NCI-H2196 (cell line): ENCODE results near the gene TMEM86B.
"Not testable (repeated sequence)": the region's sequence is repeated elsewhere in the genome, so short reads cannot be mapped to it uniquely, and the experiment has no call there.

Experiments
- DNase-seq: peaks from one replicate; lab custom pipeline; 2025; ENCODE audit not compliant: unreplicated experiment; lab: John Stamatoyannopoulos, UW

Gene TMEM86B

GRCh38 chr19:55242517-55242916 lies 14.0 kb upstream of the TMEM86B start:
- no peak for DNase-seq

- no peak for DNase-seq
Measured at GRCh38 chr19:55241935-55242464, 13.4 kb upstream of the TMEM86B start.

- DNase-seq, result no peak
Measured at GRCh38 chr19:55241143-55241934, 12.8 kb upstream of the TMEM86B start.

- no peak for DNase-seq
Measured at GRCh38 chr19:55240713-55241020, 12.1 kb upstream of the TMEM86B start.

GRCh38 chr19:55239004-55239403 lies 10.4 kb upstream of the TMEM86B start:
- DNase-seq, result no peak

- DNase-seq, result no peak
Measured at GRCh38 chr19:55238030-55238429, 9.5 kb upstream of the TMEM86B start.

GRCh38 chr19:55232986-55233385 lies 4.4 kb upstream of the TMEM86B start:
- DNase-seq, result no peak

- no peak for DNase-seq
Measured at GRCh38 chr19:55232286-55232602, 3.7 kb upstream of the TMEM86B start.

GRCh38 chr19:55231391-55232285 lies 3.1 kb upstream of the TMEM86B start:
- no peak for DNase-seq

- no peak for DNase-seq
Measured at GRCh38 chr19:55230780-55231179, 2.2 kb upstream of the TMEM86B start.

- DNase-seq, result no peak
Measured at GRCh38 chr19:55230329-55230728, 1.8 kb upstream of the TMEM86B start.

- DNase-seq, result no peak
Measured at GRCh38 chr19:55229789-55230182, 1.2 kb upstream of the TMEM86B start.

- no peak for DNase-seq
Measured at GRCh38 chr19:55229145-55229788, 704 bp upstream of the TMEM86B start.

GRCh38 chr19:55228015-55228391 lies 560 bp downstream of the TMEM86B start:
- DNase-seq, result no peak

GRCh38 chr19:55227241-55228014 lies 1.1 kb downstream of the TMEM86B start:
- DNase-seq, result no peak

GRCh38 chr19:55226788-55227187 lies 1.8 kb downstream of the TMEM86B start:
- DNase-seq, result no peak

GRCh38 chr19:55226273-55226672 lies 2.3 kb downstream of the TMEM86B start:
- DNase-seq, result no peak

GRCh38 chr19:55225415-55225958 lies 3.1 kb downstream of the TMEM86B start:
- DNase-seq, result no peak

- not testable (repeated sequence) for DNase-seq
Measured at GRCh38 chr19:55224679-55225414, 3.7 kb downstream of the TMEM86B start.

GRCh38 chr19:55224038-55224665 lies 4.4 kb downstream of the TMEM86B start:
- DNase-seq, result no peak
